Activated gamma-delta T cell (primary cell): ENCODE results near the gene SPAAR.
"Not testable (repeated sequence)": the region's sequence is repeated elsewhere in the genome, so short reads cannot be mapped to it uniquely, and the experiment has no call there.

Experiments used
- DNase-seq: peaks from one replicate; lab custom pipeline; 2025; lab: John Stamatoyannopoulos, UW
- total RNA-seq, 2 donors: gene quantifications; one replicate each; lab custom pipeline; 2026; lab: John Stamatoyannopoulos, UW

Gene SPAAR, protein sequence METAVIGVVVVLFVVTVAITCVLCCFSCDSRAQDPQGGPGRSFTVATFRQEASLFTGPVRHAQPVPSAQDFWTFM
- total RNA-seq: 0 to 0.04 reads per million in 2 donors

DNA sequence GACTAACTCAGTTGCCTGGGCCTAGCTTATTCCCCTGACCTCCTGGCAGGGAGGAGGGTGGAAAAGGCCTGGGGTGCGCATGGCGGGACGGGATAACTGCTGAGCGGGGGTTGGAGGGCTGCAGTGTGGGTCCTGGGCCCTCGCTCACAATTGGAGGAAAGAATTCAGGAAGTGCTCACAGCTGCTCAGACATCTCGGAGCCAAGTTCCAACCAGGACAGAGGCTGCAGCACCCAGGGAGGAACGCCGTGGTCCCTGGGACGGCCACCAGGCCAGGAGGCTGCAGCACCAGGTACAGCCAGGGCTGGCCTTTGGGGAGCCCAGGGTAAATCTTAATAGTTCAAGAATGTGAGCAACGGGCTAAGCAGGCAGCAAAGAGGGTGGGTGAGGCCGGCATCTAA lies at the start of gene SPAAR:
TSS of gene SPAAR (plus strand) at position 217 of the 400 bp plus-strand sequence. CDS start 974 bp downstream, outside the sequence.
- no peak for DNase-seq

DNA sequence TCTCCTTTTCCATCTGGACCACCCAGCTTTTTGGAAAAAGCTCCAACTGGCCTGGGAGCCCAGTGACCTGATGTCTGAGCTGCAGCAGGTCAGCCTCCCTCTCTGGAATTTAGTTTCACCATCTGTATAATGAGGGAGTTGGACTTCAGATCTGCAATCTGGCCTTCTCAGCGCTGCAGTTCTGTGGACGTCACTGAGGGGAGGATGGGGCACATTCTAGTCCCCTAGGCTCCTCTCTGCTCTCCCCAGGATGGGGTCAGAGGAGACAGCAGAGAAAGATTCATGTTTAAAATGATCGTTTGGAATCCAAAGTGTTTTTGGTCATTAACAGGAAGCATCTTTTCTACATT lies 49.3 kb upstream of the SPAAR start:
- DNase-seq: no peak

DNA sequence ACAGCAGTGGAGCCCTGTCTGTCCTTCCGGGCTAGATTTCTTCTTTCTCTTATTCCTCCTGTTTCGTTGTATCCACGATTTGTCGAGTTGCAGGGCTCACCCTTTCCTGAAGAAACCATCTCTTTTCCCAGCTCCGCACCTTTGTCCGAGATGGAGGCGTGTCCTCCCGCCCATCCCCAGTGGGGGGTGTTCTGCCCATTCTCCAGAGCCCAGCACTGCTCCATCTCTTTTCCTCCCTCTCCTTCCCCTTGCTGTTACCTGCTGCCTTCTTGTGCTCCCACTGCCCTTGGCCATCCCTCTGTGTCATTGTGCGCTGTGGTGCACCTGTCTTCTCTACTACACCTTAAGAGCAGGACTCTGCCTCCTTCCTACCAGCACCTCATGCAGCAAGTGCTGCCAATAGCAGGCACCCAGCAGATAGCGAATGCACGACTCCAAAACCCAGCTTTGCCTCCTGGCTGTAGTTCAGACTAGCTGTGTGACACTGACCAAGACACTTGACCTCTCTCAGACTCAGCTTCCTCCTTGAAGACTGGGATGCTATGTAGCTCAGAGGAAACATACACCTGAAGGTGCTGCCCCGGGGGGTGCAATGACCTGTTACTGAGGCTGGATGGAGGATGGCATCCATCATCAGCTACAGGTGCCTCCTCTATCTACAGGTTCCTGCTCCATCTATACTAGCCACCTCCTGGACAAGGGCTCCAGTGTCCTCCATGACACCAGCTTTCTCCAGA lies 48.0 kb upstream of the SPAAR start:
- DNase-seq: no peak

DNA sequence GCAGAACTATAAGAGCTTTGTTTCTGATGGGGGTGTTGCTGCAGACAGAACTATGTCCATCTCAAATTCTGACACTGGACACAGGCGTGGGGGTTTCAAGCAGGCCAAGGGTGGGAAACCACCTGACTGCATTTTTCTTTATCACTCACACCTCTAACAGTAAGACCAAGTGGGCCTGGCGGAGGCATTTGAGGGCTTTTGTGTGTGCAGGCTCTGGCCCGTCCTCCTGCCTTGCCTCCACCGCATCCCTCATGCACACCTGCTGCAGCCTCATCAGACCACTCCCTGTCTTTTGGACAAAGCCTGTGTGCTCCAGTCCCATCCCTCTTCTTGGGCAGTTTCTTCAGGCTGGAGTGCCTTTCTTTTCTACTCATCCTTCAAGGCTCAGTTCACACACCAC lies 47.0 kb upstream of the SPAAR start:
- no peak for DNase-seq

DNA sequence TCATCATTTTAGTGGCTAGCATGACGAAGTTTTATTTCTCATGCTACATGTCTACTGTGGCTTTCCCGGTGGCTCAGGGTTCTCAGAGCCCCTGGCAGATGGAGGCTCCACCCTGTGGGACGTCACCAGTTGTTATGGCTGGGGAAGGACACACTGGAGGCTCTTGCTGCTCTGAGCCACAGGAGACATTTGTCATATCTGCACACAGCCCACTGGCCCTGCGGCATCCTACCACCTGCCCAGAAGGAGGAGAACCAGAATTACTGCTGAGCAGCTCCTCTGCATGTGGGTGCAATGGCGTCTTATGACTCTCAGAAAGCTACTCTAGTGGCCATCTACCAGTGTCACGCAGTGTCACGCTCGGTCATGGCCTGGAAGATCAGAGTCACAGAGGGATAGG lies 45.7 kb upstream of the SPAAR start:
- no peak for DNase-seq

DNA sequence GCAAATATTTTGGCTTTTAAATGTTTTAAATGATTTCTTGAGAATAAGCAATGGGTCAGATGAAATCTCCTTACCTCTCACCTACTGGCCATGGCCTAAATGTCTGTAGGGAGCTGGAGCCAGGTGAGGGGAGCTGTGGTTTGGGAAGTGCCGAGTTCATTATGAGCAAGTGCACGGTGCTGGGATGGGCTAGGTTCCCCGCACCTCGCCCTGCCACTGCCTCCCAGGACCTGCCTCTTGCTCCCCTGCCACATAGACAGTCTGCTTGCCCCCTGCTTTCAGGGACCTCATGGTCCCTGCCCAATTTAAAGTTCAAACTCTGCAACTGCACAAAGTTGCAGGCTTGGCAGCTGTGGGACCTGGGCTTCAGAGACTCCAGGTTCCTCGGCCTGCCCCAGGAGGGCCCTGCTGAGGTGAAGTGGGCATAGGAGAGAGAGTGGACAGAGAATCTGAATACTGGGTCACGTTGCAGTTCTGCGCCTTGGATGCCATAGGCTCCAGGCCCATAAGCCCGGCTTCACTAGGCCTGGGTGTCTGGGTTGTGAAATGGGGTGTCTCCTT lies 44.5 kb upstream of the SPAAR start:
- no peak for DNase-seq

DNA sequence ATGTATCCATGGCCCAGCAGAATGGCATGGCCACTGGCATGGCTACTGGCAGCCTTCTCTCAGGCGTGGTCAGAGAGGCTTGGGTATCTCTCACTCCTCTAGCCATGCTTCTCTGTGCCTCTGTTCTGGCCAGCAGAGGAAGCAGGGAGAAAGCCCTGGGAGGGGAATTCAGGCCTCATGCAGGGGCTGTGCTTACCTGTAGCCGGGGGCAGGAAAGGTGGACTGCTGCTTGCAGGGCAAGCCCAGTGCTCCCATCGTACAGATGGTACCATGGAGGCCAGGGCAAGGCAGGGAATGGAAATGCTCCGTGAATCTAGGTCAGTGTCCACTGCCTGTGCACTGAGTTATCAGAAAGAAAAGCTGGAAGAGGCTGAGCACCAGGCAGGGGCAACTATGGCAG lies 41.8 kb upstream of the SPAAR start:
- no peak for DNase-seq

DNA sequence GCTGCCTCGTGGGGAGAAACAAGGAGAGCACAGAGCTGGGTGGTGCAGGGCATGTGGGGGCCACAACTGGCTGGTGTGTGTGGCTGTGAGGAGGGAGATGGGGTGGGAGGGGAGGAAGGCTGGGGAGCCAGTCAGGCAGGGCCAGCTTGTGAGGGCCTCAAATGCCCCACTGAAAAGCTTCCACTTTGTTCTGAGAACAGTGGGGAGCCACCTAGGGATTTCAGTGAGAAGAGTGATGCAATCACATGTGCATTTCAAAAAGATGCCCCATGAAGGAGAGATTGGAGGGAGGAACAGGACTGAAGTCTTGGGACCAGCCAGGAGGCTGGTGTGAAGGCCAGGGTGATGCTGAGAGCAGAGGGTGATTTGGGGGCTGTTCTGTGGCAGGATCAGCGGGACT lies 40.4 kb upstream of the SPAAR start:
- no peak for DNase-seq

DNA sequence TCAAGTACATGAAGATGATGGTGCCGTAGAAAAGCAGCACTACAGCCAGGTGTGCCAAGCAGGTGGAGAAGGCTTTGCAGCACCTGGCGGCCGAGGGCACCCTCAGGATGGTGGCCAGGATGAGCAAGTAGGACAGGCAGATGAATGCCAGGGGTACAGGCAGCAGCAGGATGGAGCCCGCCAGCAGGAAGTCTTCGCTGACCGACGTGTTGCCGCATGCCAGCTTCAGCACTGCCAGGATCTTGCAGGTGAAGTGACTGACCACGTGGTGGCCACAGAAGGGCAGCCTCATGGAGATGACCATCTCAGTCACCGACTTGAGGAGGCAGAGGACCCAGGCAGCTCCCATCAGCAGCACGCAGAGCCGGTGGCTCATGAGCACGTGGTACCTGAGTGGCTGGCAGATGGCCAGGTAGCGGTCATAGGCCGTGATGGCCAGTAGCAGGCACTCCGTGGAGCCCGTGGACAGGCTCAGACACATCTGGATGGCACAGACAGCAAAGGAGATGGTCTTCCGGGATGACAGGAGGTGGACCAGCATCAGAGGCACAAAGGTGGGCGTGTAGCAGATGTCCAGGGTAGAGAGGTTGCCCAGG lies 39.6 kb upstream of the SPAAR start:
- no peak for DNase-seq

DNA sequence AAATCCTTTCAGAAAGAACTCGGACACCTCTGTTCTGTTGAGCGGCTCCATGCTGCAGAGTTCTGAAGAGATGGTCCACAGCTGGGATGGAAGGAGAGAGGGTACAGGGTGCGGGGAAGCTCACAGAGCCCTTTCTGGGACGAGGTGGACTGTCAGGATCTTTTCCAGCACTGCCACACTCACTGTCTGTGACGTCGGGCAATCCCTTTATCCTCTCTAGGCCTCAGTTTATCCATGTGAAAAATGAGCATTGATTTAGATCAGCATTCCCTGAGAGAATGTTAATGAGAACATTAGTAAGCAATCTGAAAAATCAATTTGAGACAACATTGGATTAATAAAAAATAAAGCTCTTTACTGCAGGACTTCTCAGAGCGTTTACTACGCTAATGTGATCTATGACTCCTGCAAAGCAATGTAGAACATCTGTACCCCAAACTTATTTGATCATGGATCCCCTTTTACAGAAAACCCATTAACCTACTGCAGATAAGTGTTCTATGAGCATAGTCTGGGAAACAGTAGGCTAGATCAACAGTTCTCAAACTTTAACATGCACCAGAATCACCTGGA lies 38.9 kb upstream of the SPAAR start, which contains the start of gene OR13J1:
TSS of gene OR13J1 (minus strand) at position 51 of the 573 bp plus-strand sequence. CDS start at position 51, 0 bp downstream.
- no peak for DNase-seq

DNA sequence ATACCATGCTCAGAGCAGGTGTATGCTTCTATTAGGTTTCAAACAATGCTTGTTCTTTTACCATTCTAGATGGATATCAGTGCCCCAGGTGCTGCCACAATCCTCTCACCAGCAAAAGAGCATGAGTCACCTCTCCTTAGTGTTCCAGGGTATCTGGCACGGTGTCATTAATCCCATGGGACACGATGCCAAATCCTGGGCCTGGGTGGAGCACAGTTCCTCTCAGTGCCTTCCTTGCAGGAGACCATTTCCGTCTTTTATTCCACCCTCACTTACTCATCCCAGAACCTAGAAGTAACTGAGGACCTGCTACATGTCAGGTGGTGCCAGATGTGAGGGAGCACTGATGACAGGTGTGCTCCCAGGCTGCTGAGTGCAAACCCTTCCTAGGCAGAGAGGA lies 37.7 kb upstream of the SPAAR start:
- no peak for DNase-seq

DNA sequence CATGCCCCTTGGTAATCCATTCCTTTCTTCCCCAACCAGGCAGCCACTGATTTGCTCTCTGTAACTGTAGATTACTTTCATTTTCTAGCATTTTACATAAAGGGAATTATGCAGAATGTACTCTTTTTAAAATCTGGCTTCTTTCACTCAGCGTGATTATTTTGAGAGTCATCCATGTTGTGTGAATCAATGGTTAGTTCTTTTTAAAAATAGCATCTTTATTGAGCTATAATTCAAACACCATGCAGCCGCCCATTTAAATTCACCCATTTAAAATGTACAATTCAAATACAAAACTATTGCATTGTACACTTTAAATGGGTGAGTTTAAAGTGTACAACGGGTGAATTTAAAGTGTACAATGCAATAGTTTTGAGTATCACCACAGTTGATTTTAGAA lies 36.8 kb upstream of the SPAAR start:
- no peak for DNase-seq

DNA sequence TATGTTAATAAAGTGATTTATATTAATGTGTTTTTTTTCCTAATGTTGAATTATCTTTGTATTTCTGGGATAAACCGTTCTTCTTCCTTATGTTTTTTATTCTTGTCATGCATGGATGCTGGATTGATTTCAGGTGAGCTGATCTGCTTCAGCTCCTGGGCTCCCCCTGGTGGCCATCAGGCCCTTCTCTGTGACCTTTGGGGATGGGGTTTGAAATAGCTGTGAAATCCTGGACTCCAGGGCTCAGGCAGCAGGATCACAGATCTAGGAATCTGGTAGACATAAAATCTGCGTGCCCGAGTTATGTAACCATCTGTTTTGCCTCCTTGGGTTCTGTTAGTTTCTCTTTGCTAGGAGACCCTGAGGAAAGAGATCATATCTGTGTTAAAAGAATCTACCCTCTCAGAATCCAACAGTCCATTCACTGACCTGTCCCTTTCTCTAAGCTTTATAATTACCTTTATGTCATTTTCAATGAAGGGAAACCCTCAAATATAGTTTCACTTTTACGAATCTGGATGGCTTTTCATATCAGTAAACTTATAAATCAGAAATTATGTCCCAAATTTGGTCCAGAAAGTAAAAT lies 26.9 kb upstream of the SPAAR start:
- no peak for DNase-seq

DNA sequence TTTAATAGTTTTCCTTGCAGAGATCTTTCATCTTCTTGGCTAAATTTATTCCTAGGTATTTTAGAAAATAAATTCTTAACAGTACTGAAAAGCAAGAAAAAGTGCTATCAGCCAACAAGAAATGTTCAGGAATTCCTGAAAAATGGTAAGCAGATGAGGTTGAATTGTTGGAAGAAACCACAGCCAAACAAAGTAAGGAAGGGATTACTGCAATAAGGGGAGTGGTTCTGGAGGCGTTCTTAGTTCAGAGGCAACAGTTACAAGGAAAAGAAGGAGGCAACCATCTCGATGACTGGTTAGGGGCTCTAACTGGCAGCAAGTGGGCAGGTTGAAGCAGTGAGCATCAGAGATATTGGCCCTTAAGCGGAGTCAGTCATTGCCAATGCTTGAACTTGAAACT lies 26.3 kb upstream of the SPAAR start:
- DNase-seq: no peak

DNA sequence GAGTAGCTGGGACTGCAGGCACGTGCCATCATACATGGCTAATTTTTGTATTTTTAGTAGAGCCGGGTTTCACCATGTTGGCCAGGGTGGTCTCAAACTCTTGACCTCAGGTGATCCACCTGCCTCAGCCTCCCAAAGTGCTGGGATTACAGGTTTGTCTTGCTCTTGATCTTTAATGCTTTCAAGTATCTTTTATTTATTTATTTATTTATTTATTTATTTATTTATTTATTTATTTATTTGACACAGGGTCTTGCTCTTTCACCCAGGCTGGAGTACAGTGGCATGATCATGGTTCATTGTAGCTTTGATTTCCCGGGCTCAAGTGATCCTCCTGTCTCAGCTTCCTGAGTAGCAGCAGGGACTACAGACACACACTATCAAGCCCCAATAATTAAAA lies 24.4 kb upstream of the SPAAR start:
- not testable (repeated sequence) for DNase-seq

DNA sequence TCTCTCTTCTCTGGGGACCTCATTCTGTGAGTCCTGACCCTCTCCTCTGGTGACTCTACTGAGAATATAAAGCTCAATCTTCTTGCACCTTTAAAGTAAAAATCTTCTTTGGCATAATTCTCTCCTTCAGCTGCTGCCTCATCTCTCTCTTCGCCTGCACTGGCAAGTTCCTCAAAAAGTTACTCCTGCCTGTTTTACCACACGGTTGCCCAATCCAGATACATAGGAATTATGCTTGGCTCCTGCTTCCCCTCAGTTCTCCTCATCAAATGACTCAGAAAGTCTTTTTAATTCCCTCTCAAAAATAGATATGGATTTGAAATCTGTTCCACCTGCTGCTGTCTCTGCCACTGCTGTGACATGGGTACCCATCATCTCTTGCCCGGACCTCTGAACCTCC lies 17.6 kb upstream of the SPAAR start:
- DNase-seq: no peak

DNA sequence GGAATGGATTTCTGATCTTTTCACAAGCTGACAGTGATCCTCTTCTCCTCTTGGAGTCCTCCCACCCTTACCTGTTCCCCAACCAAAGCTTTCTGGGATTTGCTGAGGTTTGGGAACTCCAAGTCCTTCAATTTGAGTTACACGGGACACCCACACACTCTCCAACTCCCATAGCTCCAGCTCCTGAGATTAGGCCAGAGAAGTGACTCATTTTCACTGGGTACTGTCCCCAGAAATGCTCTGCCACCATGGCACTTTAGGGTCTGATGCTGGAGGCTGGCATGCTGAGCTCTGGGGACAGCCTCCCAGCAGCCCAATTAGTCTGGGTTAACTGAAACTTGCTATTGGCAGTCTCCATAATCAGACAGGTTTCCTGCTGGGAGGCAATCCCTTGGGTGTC lies 17.2 kb upstream of the SPAAR start:
- DNase-seq: no peak

DNA sequence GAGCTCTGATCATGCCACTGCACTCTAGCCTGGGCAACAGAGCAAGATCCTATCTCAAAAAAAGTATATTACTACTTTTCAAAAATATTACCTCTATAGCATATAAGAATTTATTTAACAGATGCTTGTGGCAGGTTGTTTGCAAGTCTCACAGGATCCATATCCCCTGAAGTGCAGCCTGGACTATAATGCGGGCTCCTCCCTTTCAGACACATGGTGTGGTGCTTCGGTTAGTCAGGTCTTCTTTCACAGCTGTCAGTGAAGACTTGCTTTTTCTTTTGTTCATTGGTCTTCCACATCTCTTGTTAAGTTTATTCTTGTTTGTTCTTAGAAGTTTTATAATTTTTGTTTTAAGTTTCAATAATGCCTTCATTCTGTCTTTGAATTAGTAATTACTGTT lies 12.7 kb upstream of the SPAAR start:
- DNase-seq: no peak

DNA sequence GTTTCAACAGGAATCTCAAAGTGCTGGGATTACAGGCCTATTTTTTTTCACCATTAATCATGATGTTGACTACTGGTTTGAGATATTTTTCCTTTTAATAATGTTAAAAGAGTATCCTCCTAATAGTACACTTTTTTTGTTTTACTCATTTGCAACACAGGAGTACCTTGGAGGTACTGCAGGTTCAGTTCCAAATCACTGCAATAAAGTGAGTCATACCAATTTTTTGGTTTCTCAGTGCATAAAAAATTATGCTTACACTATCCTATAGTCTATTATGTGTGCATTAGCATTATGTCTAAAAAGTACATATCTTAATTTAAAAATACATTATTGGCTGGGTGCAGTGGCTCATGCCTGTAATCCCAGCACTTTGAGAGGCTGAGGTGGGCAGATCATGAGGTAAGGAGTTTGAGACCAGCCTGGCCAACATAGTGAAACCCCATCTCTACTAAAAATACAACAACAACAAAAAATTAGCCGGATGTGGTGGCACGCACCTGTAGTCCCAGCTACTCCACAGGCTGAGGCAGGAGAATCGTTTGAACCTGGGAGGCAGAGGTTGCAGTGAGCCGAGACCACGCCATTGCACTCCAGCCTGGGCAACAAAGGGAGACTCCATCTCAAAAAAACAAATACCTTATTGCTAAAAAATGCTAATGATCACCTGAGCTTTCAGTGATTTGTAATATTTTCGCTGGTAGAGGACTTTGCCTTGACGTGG lies 11.8 kb upstream of the SPAAR start:
- not testable (repeated sequence) for DNase-seq

DNA sequence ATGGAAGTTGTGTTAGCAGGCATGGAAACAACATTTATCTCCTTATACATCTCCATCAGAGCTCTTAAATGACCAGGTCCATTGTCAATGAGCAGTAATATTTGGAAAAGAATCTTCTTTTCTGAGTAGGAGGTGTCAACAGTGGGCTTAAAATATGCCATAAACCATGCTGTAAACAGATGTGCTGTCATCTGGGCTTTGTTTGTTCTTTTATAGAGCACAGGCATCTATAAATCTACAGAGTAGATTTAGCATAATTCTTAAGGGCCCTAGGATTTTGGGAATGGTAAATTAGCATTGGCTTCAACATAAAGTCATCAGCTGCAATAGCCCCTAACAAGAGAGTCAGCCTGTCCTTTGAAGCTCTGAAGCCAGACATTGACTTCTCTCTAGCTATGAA lies 11.0 kb upstream of the SPAAR start:
- DNase-seq: no peak

DNA sequence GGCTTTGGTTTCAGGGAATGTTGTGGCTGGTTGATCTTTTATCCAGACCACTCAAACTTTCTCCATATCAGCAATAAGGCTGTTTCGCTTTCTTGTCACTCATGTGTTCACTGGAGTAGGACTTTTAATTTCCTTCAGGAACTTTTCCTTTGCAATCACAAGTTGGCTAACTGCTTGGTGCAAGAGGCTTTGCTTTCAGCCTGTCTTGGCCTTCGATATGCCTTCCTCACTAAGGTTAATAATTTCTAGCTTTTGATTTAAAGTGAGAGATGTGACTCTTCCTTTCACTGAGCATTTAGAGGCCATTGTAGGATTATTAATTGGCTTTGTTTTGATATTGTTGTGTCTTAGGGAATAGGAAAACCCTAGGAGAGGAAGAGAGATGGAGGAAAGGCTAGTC lies 10.3 kb upstream of the SPAAR start:
- DNase-seq: no peak

DNA sequence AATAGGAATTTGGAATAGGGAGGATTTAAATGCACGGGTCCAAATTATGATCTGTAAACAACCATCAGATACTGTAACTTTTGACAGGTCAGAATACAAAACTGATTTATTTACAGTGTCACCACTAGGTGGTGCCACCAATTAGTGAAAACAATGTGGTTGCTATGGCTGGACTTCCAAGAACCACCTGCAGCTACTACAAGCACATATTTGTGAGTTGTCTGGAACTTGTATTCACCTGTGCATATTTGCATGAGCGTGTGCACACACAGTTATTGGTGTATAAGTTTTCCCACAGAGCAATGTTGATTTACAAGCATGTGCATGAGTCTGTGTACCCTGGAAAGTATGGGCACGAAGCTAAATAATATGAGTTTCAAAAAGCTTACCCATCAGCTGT lies 6.2 kb upstream of the SPAAR start:
- no peak for DNase-seq
